Activated CD4-positive, alpha-beta T cell treated with anti-CD3 and anti-CD28 coated beads for 36 hours (primary cell): Measurements from ENCODE around the gene C1orf87. TPM values are rescaled to one million over a fixed set of nuclear protein-coding genes. Genes with fewer than 3 reads are reported as not detected.

Source experiments
- ATAC-seq: fragments of 200-7000 bp; cut with Tn5 transposase; one replicate; pipeline ENCODE4 v1.10.0; 2021; ENCODE audit warnings: mild to moderate bottlenecking, moderate library complexity
- CTCF ChIA-PET: fragments of 350-600 bp; sonication (Branson Sonifier 250); formaldehyde crosslinking; loops from one replicate; lab custom pipeline; 2021; ENCODE audit warnings: antibody characterized with exemption; lab: Charles Lee
- POLR2A ChIA-PET: fragments of 350-600 bp; sonication (Branson Sonifier 250); formaldehyde crosslinking; loops from one replicate; lab custom pipeline; 2021; ENCODE audit warnings: antibody characterized with exemption, inconsistent platforms; lab: Charles Lee
- DNase-seq: peaks from one replicate; pipeline ENCODE4 v3.0.0-alpha.2; 2020
- H3K27ac Mint-ChIP-seq: one replicate; pipeline ENCODE4 v1.8.0; 2021; ENCODE audit warnings: mixed read lengths
- H3K27me3 Mint-ChIP-seq: one replicate; pipeline ENCODE4 v1.8.0; 2021; ENCODE audit warnings: mixed read lengths
- H3K36me3 Mint-ChIP-seq: one replicate; pipeline ENCODE4 v1.8.0; 2021; ENCODE audit warnings: low read depth, mixed read lengths
- H3K4me1 Mint-ChIP-seq: one replicate; pipeline ENCODE4 v1.8.0; 2021; ENCODE audit warnings: mixed read lengths
- H3K4me3 Mint-ChIP-seq: one replicate; pipeline ENCODE4 v1.8.0; 2021; ENCODE audit warnings: mild to moderate bottlenecking, moderate library complexity, mixed read lengths
- H3K9me3 Mint-ChIP-seq: one replicate; pipeline ENCODE4 v1.8.0; 2021; ENCODE audit warnings: low read depth, mixed read lengths
- intact Hi-C, 2 experiments: fragments of 100-400 bp; cut with DNase I in 1 of 2; cut with micrococcal nuclease in 1 of 2; formaldehyde crosslinking; loops; one replicate each; pipeline versions ENCODE4 v1.14.2 to v1.15.1; 2022 to 2024; cut with DNase I, micrococcal nuclease
- total RNA-seq, 2 experiments: library from RNA; stranded (reverse); gene quantifications; one replicate each; pipeline ENCODE4 v1.2.3, GENCODE V29; 2021

The C1orf87 gene
- total RNA-seq, 2 experiments from 2014 or later: not detected

DNA sequence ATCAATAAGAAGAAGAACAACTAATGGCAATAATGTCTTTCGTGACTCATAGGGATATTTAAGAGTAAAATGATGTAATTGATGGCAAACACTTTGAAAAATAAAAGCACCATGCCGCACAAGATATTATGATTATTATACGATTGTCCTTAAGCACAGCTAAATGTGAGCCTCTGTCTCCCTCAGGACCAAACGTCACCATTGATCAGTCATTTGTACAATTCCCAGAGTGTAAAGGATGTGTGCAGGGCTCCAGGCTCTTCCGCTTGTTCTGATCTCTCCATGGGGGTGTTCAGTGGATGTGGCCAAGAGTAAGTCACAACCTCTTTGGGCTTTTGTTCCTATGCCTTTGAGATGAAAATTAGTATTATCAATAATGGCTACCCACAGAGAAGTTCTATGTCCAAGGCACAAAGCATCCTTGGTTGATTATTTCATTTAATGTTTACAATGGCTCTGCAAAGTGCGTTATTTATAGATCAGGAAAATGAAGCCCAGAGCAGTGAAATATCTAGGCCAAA, 17.7 kb upstream of the C1orf87 start:
- no peak overlapping the region for H3K4me3 Mint-ChIP-seq
- no peaks in the 10 kb centered on the region for H3K27me3 Mint-ChIP-seq
- DNase-seq (no peak), ATAC-seq (no peak)
- no peak overlapping the region for H3K27ac Mint-ChIP-seq
- H3K36me3 Mint-ChIP-seq: no peaks in the 10 kb centered on the region
- ChIA-PET CTCF (no interaction called here), POLR2A (no interaction called here)
- H3K9me3 Mint-ChIP-seq: no peaks in the 10 kb centered on the region
- no peaks in the 10 kb centered on the region for H3K4me1 Mint-ChIP-seq
- intact Hi-C loops: no loop called here

DNA sequence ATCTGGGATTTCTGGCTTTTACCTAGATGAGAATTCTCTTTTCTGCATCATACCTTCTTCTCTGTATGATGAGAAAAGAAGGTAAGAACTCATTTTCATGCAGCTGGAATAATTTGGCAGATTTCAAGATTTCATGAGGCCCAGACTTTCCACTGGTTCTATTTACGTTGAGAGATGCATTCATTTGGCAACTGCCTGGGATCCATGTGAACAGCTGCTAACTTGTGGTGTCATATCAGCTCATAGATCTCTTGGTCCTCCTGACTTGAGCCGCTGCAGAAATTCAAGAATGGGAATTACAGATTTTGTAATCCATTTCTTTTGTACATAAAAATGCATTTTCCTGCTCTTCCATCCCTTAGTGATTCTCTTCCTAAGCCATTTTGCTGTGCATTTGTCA, 17.1 kb upstream of the C1orf87 start:
- Mint-ChIP-seq H3K9me3 (no peaks in the 10 kb centered on the region), H3K27me3 (no peaks in the 10 kb centered on the region), H3K4me3 (no peak overlapping the region), H3K36me3 (no peaks in the 10 kb centered on the region), H3K27ac (no peak overlapping the region), H3K4me1 (no peaks in the 10 kb centered on the region)
- CTCF ChIA-PET: interaction anchor here (0.6 kb wide), 1 partner anchor 119 kb away, joined by 3 read pairs; no protein-coding TSS in a partner anchor
- intact Hi-C loops: no loop called here
- POLR2A ChIA-PET: no interaction called here
- DNase-seq: no peak
- ATAC-seq: no peak

DNA sequence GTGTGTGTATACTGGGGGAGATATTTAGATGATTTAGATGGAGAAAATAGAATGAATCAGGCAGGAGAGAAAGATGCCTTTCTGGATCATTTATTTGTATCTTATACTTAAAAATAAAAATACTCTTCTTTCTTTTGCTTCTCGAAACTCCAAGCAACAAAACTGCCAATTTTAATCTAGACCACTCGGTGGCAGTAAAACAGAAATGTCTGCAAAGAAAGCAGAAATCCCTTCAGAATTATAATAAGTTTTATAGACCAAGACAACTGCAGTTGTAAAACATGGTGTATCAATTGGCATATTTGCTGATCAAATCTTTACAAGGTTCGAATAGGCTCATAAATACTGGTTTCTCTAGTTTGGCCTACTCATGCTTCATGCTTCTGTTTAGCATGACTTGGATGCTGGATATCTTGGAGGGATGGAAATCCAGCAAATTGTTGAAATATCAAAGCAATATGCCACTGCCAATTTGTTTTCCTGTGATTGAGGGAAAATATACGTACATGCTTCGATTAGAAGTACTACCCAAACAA, 15.1 kb upstream of the C1orf87 start:
- H3K27ac Mint-ChIP-seq: no peak overlapping the region
- H3K4me1 Mint-ChIP-seq: no peaks in the 10 kb centered on the region
- CTCF ChIA-PET: no interaction called here
- H3K27me3 Mint-ChIP-seq: no peaks in the 10 kb centered on the region
- POLR2A ChIA-PET: no interaction called here
- H3K4me3 Mint-ChIP-seq: no peak overlapping the region
- intact Hi-C loops: no loop called here
- ATAC-seq: no peak
- no peaks in the 10 kb centered on the region for H3K36me3 Mint-ChIP-seq
- DNase-seq: no peak
- H3K9me3 Mint-ChIP-seq: no peaks in the 10 kb centered on the region

DNA sequence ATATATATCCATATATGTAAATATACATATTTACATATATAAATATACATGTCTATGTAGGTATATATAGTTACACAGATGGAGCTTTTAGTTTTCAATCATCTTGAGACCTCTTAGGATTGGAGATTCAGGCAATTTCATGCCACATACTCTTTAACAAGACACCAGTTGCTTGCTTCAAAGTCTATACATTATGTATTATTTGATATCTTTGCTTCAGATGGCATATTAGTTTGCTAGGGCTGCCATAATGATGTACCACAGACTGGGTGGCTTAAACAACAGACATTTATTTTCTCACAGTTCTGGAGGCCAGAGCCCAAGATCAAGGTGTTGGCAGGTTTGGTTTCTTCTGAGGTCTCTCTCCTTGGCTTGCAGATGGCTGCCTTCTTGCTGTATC, 14.1 kb upstream of the C1orf87 start:
- ATAC-seq: no peak
- no peak overlapping the region for H3K4me3 Mint-ChIP-seq
- no peak overlapping the region for H3K27ac Mint-ChIP-seq
- DNase-seq: no peak
- ChIA-PET POLR2A (no interaction called here), CTCF (no interaction called here)
- H3K36me3 Mint-ChIP-seq: no peaks in the 10 kb centered on the region
- H3K4me1 Mint-ChIP-seq: no peaks in the 10 kb centered on the region
- H3K27me3 Mint-ChIP-seq: no peaks in the 10 kb centered on the region
- no peaks in the 10 kb centered on the region for H3K9me3 Mint-ChIP-seq
- intact Hi-C loops: no loop called here

DNA sequence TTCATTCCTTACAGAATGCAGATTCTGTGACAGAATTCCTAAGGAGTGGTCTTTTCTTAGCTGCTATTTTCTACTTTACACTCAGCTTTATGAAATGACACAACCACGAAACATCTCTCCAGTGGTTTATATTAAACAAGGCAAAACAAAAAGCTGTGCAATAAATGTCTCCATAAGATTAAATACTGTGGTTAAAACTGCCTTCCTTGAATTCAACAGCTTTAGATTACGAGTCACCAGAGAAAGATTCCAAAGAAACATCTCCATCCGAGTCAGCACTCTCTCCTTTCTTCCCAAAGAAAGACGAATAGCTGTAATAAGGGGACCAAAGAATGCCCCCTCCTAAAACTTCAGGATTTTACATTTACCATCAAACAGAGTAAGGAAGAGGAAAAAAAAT, 4.6 kb upstream of the C1orf87 start:
- ATAC-seq: no peak
- Mint-ChIP-seq H3K4me1 (no peaks in the 10 kb centered on the region), H3K36me3 (no peaks in the 10 kb centered on the region), H3K27ac (no peak overlapping the region), H3K4me3 (no peak overlapping the region), H3K9me3 (no peaks in the 10 kb centered on the region), H3K27me3 (peaks cover 30% of the 10 kb centered on the region)
- intact Hi-C loops: no loop called here
- ChIA-PET POLR2A (no interaction called here), CTCF (no interaction called here)
- DNase-seq: no peak

DNA sequence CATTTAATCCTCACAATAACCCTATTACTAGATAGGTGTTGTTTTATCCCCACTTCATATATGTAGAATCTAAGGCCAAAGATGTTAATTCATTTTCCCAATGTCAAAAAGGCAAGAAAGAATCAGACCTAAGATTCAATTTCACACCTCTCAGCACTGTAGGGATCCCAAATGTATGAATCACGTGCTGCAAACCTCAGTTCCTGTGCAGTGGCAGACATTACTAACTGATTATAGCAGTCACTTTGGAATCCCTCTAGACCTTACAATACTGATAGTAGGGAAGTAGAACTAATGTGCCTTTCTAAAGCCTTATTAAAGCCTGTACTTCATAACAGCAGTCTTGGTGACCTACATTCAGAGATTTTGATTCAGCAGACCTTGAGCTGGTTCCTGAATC, 2.3 kb downstream of the C1orf87 start:
- Mint-ChIP-seq H3K36me3 (no peaks in the 10 kb centered on the region), H3K9me3 (peaks cover 1% of the 10 kb centered on the region), H3K4me3 (no peak overlapping the region), H3K27ac (no peak overlapping the region), H3K27me3 (peaks cover 35% of the 10 kb centered on the region), H3K4me1 (no peaks in the 10 kb centered on the region)
- CTCF ChIA-PET: no interaction called here
- POLR2A ChIA-PET: no interaction called here
- intact Hi-C loops: no loop called here
- DNase-seq (no peak), ATAC-seq (no peak)

DNA sequence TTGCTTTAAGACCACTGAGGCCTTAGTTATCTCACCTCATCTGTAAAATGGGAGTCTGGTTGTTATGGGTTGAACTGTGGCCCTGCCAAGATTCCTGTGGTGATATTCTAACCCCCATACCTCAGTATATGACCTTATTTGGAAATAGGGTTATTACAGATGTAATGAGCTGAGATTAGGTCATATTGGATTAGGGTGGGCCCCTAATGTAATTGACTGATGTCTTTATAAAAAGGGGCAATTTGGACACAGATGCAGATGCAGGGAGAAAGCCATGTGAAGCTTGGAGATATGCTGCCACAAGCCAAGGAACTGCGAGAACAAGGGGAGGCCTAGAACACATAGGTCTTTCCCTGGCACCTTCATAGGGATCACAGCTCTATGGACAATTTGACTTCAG, 3.9 kb downstream of the C1orf87 start:
- intact Hi-C loops: no loop called here
- H3K27me3 Mint-ChIP-seq: peaks cover 26% of the 10 kb centered on the region
- H3K4me3 Mint-ChIP-seq: no peak overlapping the region
- H3K9me3 Mint-ChIP-seq: peaks cover 1% of the 10 kb centered on the region
- H3K4me1 Mint-ChIP-seq: no peaks in the 10 kb centered on the region
- no peak overlapping the region for H3K27ac Mint-ChIP-seq
- H3K36me3 Mint-ChIP-seq: no peaks in the 10 kb centered on the region
- ATAC-seq (no peak), DNase-seq (no peak)
- CTCF ChIA-PET: no interaction called here
- POLR2A ChIA-PET: no interaction called here

DNA sequence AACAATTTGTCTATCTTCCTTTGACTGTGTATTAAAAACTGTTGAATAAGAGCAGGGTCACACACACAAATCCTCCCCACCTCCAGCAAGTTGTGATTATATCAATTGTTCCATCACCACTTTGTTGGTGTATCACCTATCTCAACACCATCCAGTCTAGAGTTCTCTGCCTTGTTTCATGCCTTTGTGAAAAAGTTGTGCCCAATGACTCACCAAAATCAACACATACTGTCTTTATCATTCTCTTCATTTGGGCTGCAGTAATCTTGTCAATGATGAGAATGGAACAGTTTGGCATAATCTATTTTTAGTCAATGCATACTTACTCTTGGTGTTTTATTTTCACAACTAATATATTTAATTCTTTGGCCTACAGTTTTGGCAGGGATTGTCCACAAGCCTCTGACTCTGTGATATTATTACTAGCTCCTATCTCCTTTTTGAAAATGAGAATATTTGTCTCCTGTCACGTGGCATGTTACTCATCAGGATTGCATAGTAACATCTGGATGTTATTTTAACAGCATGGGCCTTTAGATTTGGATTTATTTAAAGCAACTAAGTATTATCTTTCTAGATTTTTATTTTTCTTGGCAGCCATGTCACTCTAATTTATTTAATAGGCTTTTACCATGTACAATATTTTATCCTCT, 5.1 kb downstream of the C1orf87 start:
- ATAC-seq: no peak
- CTCF ChIA-PET: interaction anchor here (0.6 kb wide), 1 partner anchor 625 kb away, joined by 3 read pairs; no protein-coding TSS in a partner anchor
- intact Hi-C loops: no loop called here
- POLR2A ChIA-PET: no interaction called here
- Mint-ChIP-seq H3K9me3 (peaks cover 1% of the 10 kb centered on the region), H3K27me3 (peaks cover 23% of the 10 kb centered on the region), H3K4me1 (no peaks in the 10 kb centered on the region), H3K27ac (no peak overlapping the region), H3K4me3 (no peak overlapping the region), H3K36me3 (no peaks in the 10 kb centered on the region)
- no peak for DNase-seq

DNA sequence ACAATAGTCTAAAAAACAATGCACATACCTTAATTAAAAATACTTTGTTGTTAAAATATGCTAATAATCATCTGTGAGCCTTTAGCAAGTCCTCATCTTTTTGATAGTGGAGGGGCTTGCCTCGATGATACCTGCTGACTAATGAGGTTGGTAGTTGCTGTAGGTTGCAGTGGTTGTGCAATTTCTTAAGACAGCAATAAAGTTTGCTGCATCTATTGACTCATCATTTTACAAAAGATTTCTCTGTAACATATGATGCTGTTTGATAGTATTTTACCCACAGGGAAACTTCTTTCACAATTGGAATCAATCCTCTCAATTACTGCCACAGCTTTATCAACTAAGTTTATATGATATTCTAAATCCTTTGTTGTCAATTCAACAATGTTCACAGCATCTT, 7.6 kb downstream of the C1orf87 start:
- ChIA-PET CTCF (no interaction called here), POLR2A (no interaction called here)
- DNase-seq: no peak
- Mint-ChIP-seq H3K36me3 (no peaks in the 10 kb centered on the region), H3K4me1 (no peaks in the 10 kb centered on the region), H3K9me3 (peaks cover 1% of the 10 kb centered on the region), H3K27me3 (peaks cover 6% of the 10 kb centered on the region), H3K4me3 (no peak overlapping the region), H3K27ac (no peak overlapping the region)
- intact Hi-C loops: no loop called here
- ATAC-seq: no peak

DNA sequence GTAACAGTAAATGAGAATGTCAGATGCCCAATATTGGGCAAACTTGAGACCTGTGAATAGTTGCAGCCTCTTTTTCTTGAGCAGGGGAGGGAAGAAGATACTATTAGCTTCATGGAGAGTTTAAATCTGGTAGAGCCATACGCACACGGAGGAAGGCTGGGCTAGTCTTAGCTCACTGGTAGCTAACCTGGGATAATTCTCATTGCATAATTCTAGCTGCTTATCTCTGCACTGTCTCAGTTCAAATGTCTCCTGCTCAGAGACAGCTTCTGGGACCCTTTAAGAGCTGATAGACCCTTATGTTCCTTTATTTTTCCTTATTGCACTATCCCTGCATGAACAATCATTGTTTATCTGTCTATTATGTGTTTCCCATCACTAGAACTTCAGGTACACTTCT, 8.4 kb downstream of the C1orf87 start:
- intact Hi-C loops: no loop called here
- no peak overlapping the region for H3K27ac Mint-ChIP-seq
- no peak for DNase-seq
- no peaks in the 10 kb centered on the region for H3K36me3 Mint-ChIP-seq
- ATAC-seq: peak; percentile 23
- no peaks in the 10 kb centered on the region for H3K4me1 Mint-ChIP-seq
- peaks cover 1% of the 10 kb centered on the region for H3K9me3 Mint-ChIP-seq
- H3K27me3 Mint-ChIP-seq: peaks cover 6% of the 10 kb centered on the region
- ChIA-PET POLR2A (no interaction called here), CTCF (no interaction called here)
- no peak overlapping the region for H3K4me3 Mint-ChIP-seq

DNA sequence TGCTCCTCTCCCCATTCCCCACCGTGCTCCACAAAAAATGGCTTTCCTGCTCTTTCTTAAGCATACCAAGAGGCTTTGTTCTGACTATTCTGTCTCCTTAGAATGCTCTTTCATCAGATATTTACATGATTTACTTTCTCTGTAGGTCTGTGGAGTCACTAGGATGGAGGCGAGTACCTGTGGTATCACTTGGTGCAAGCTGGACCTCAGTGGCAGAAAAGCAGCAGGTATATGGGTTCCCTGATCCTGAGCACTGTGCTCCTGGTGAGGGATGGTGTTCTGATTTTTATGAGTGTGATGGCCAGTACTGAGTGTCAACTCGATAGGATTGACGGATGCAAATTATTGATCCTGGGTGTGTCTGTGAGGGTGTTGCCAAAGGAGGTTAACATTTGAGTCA, 10.0 kb downstream of the C1orf87 start:
- Mint-ChIP-seq H3K36me3 (no peaks in the 10 kb centered on the region), H3K9me3 (peaks cover 1% of the 10 kb centered on the region), H3K27ac (no peak overlapping the region), H3K4me3 (no peak overlapping the region), H3K4me1 (no peaks in the 10 kb centered on the region), H3K27me3 (peaks cover 7% of the 10 kb centered on the region)
- intact Hi-C loops: no loop called here
- CTCF ChIA-PET: no interaction called here
- DNase-seq: peak; percentile 12
- ATAC-seq: peak; percentile 55
- POLR2A ChIA-PET: no interaction called here

DNA sequence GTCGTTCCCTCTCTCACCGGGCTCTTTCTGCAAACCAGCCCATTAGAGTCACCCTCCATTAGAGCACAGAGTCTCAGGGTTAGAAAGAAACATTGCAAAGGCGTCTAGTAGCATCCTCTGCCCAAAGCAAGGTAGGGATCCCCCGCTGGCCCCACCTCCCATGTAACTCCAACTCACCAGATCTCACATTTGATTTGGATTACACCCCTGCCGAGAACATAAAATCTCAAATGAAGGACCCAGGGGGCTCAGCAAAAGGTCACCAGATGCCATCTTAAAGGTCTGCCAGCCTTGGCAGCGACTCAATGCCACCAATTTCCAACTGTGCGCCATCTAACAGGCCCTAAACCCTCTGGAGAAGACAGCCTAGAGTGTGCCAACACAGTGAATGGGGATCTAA, 14.1 kb downstream of the C1orf87 start:
- Mint-ChIP-seq H3K36me3 (no peaks in the 10 kb centered on the region), H3K9me3 (no peaks in the 10 kb centered on the region), H3K4me3 (no peak overlapping the region), H3K27ac (no peak overlapping the region), H3K27me3 (peaks cover 7% of the 10 kb centered on the region), H3K4me1 (no peaks in the 10 kb centered on the region)
- ChIA-PET CTCF (no interaction called here), POLR2A (no interaction called here)
- DNase-seq: no peak
- intact Hi-C loops: no loop called here
- no peak for ATAC-seq
